Measurements from ENCODE around the gene CISD2. TPM values are rescaled to one million over a fixed set of nuclear protein-coding genes. Genes with fewer than 3 reads are reported as not detected.
"Not testable (repeated sequence)": the region's sequence is repeated elsewhere in the genome, so short reads cannot be mapped to it uniquely, and the experiment has no call there.

CISD2 gene
- total RNA-seq, 6 donors from 2014 or later: 1.3 to 30.3 (median 18.3) TPM

- H3K9me3 ChIP-seq: peaks cover 0 to 9% (median 0%) of the 10 kb centered on the region in 4 donors
- DNase-seq (no peak), ATAC-seq (ENCODE audit: low FRiP score in 2 of 2) (no peak)
- WGBS, 2 donors: 81 to 93% methylated on average over 3 of the region's 3 CpGs
- H3K36me3 ChIP-seq: peaks cover 0 to 15% (median 0%) of the 10 kb centered on the region in 4 donors
- no peaks in the 10 kb centered on the region for H3K4me1 ChIP-seq
- TF ChIP-seq EP300 (IDR thresholded peaks at IDR 0.05): no peak
- TF ChIP-seq POLR2AphosphoS5 (IDR thresholded peaks at IDR 0.05): no peak
- peak overlapping the region in 1 of 4 donors; percentile 62 for H3K27ac ChIP-seq
- H3K27me3 ChIP-seq: no peaks in the 10 kb centered on the region
- H3K4me3 ChIP-seq: no peak overlapping the region
Measured at GRCh38 chr4:102878901-102879300, 10.1 kb downstream of the CISD2 start.

GRCh38 chr4:102881343-102881742, 12.6 kb downstream of the CISD2 start:
- H3K36me3 ChIP-seq: peaks cover 0 to 7% (median 0%) of the 10 kb centered on the region in 4 donors
- no peaks in the 10 kb centered on the region for H3K27me3 ChIP-seq
- DNase-seq (no peak), ATAC-seq (ENCODE audit: low FRiP score in 2 of 2) (no peak)
- peaks cover 0 to 9% (median 0%) of the 10 kb centered on the region in 4 donors for H3K9me3 ChIP-seq
- no peak overlapping the region for H3K27ac ChIP-seq
- TF ChIP-seq POLR2AphosphoS5 (IDR thresholded peaks at IDR 0.05) (no peak), EP300 (IDR thresholded peaks at IDR 0.05) (no peak), CTCF (IDR thresholded peaks at IDR 0.05) (no peak), POLR2A (IDR thresholded peaks at IDR 0.05) (no peak)
- H3K4me1 ChIP-seq: peaks cover 0 to 3% (median 0%) of the 10 kb centered on the region in 4 donors
- 91 to 94% methylated on average over 1 of the region's 1 CpG for WGBS, 2 donors
- no peak overlapping the region for H3K4me3 ChIP-seq

- H3K27me3 ChIP-seq: no peaks in the 10 kb centered on the region
- no peak for ATAC-seq (ENCODE audit: low FRiP score in 2 of 2)
- peaks cover 0 to 4% (median 0%) of the 10 kb centered on the region in 4 donors for H3K36me3 ChIP-seq
- H3K27ac ChIP-seq: no peak overlapping the region
- TF ChIP-seq EP300 (IDR thresholded peaks at IDR 0.05) (no peak), POLR2AphosphoS5 (IDR thresholded peaks at IDR 0.05) (no peak), CTCF (IDR thresholded peaks at IDR 0.05) (no peak), POLR2A (IDR thresholded peaks at IDR 0.05) (no peak)
- no peak overlapping the region for H3K4me3 ChIP-seq
- peaks cover 0 to 3% (median 0%) of the 10 kb centered on the region in 4 donors for H3K4me1 ChIP-seq
- 92 to 94% methylated on average over 2 of the region's 2 CpGs for WGBS, 2 donors
- no peak for DNase-seq
- no peaks in the 10 kb centered on the region for H3K9me3 ChIP-seq
Measured at GRCh38 chr4:102883278-102883677, 14.5 kb downstream of the CISD2 start.

GRCh38 chr4:102888570-102888969, 19.8 kb downstream of the CISD2 start:
- not testable (repeated sequence) for H3K4me1 ChIP-seq; ATAC-seq (ENCODE audit: low FRiP score in 2 of 2); H3K4me3 ChIP-seq; H3K9me3 ChIP-seq; DNase-seq; H3K27ac ChIP-seq; H3K27me3 ChIP-seq; H3K36me3 ChIP-seq
- WGBS, 2 donors: 95 to 97% methylated on average over 2 of the region's 2 CpGs

- H3K4me3 ChIP-seq; H3K27ac ChIP-seq; DNase-seq; H3K36me3 ChIP-seq; ATAC-seq (ENCODE audit: low FRiP score in 2 of 2); H3K27me3 ChIP-seq; H3K4me1 ChIP-seq; H3K9me3 ChIP-seq: not testable (repeated sequence)
- peak in 1 of 4 donors; percentile 23 for TF ChIP-seq EP300 (IDR thresholded peaks at IDR 0.05)
- WGBS, 2 donors: 66 to 88% methylated on average over 3 of the region's 3 CpGs
Measured at GRCh38 chr4:102889866-102890265, 21.1 kb downstream of the CISD2 start.

- not testable (repeated sequence) for H3K4me3 ChIP-seq; ATAC-seq (ENCODE audit: low FRiP score in 2 of 2); DNase-seq; H3K4me1 ChIP-seq; H3K9me3 ChIP-seq; H3K27ac ChIP-seq; H3K27me3 ChIP-seq; H3K36me3 ChIP-seq
- 90% methylated on average over 5 of the region's 5 CpGs for WGBS, 2 donors
Measured at GRCh38 chr4:102896547-102896946, 27.8 kb downstream of the CISD2 start.

- not testable (repeated sequence) for ATAC-seq (ENCODE audit: low FRiP score in 2 of 2); H3K9me3 ChIP-seq; H3K4me1 ChIP-seq; H3K36me3 ChIP-seq; H3K27me3 ChIP-seq; H3K27ac ChIP-seq; H3K4me3 ChIP-seq; DNase-seq
- WGBS, 2 donors: 78% methylated on average over 3 of the region's 3 CpGs
Measured at GRCh38 chr4:102897610-102898009, 28.8 kb downstream of the CISD2 start.

All from upper lobe of left lung (tissue), 6 donors.